ENCODE results near the gene CHST2. TPM values are rescaled to one million over a fixed set of nuclear protein-coding genes. Genes with fewer than 3 reads are reported as not detected.

CHST2 gene
- total RNA-seq, 4 donors from 2014 or later: 3.3 to 10.8 (median 10.2) TPM

- Histone ChIP-seq H3K9me3 (peaks cover 0 to 16% (median 11%) of the 10 kb centered on the region in 4 donors), H3K27me3 (no peaks in the 10 kb centered on the region), H3K4me3 (no peak overlapping the region), H3K36me3 (no peaks in the 10 kb centered on the region), H3K4me1 (no peaks in the 10 kb centered on the region), H3K27ac (replicated peaks in 1 of 4) (no peak overlapping the region)
- TF ChIP-seq POLR2AphosphoS5 (IDR thresholded peaks at IDR 0.05) (no peak), CTCF (IDR thresholded peaks at IDR 0.05) (no peak), POLR2A (IDR thresholded peaks at IDR 0.05; ENCODE audit: low read depth) (no peak), EP300 (IDR thresholded peaks at IDR 0.05) (no peak)
- 84% methylated on average over 5 of the region's 5 CpGs for WGBS
- DNase-seq (ENCODE audit: extremely low spot score): no peak
- intact Hi-C loops (cut with DNase I): no loop called here
Observed at GRCh38 chr3:143109861-143110260, 9.7 kb upstream of the CHST2 start.

GRCh38 chr3:143110371-143110770 lies 9.2 kb upstream of the CHST2 start:
- no peak for DNase-seq (ENCODE audit: extremely low spot score)
- no peaks in the 10 kb centered on the region for H3K4me1 ChIP-seq
- no peaks in the 10 kb centered on the region for H3K36me3 ChIP-seq
- intact Hi-C loops (cut with DNase I): no loop called here
- TF ChIP-seq EP300 (IDR thresholded peaks at IDR 0.05) (no peak), POLR2A (IDR thresholded peaks at IDR 0.05; ENCODE audit: low read depth) (no peak), POLR2AphosphoS5 (IDR thresholded peaks at IDR 0.05) (no peak), CTCF (IDR thresholded peaks at IDR 0.05) (no peak)
- H3K27ac ChIP-seq (replicated peaks in 1 of 4): no peak overlapping the region
- H3K4me3 ChIP-seq: no peak overlapping the region
- peaks cover 0 to 11% (median 6%) of the 10 kb centered on the region in 4 donors for H3K9me3 ChIP-seq
- WGBS: 94% methylated on average over 5 of the region's 5 CpGs
- no peaks in the 10 kb centered on the region for H3K27me3 ChIP-seq

GRCh38 chr3:143118630-143119008 lies 952 bp upstream of the CHST2 start:
- DNase-seq (ENCODE audit: extremely low spot score): peak; percentile 77
- H3K27me3 ChIP-seq: peaks cover 0 to 27% (median 3%) of the 10 kb centered on the region in 4 donors
- H3K9me3 ChIP-seq: no peaks in the 10 kb centered on the region
- H3K4me3 ChIP-seq: peak overlapping the region; percentile 67 to 85 (median 70)
- peaks cover 0 to 7% (median 3%) of the 10 kb centered on the region in 4 donors for H3K36me3 ChIP-seq
- peaks cover 10 to 31% (median 25%) of the 10 kb centered on the region in 4 donors for H3K4me1 ChIP-seq
- WGBS: 63% methylated on average over 13 of the region's 13 CpGs
- no peak for TF ChIP-seq POLR2A (IDR thresholded peaks at IDR 0.05; ENCODE audit: low read depth)
- no peak for TF ChIP-seq EP300 (IDR thresholded peaks at IDR 0.05)
- TF ChIP-seq POLR2AphosphoS5 (IDR thresholded peaks at IDR 0.05): no peak
- no peak for TF ChIP-seq CTCF (IDR thresholded peaks at IDR 0.05)
- no peak overlapping the region for H3K27ac ChIP-seq (replicated peaks in 1 of 4)
- intact Hi-C loops (cut with DNase I): no loop called here

- intact Hi-C loops (cut with DNase I): loop anchor here (2.0 to 10.0 kb wide), 2 partner anchors 525 to 555 kb away; no protein-coding TSS in a partner anchor
- Histone ChIP-seq H3K4me3 (peak overlapping the region; percentile 67 to 85 (median 70)), H3K27me3 (peaks cover 0 to 27% (median 3%) of the 10 kb centered on the region in 4 donors), H3K27ac (replicated peaks in 1 of 4) (peak overlapping the region; percentile 66 to 81 (median 74)), H3K4me1 (peaks cover 10 to 39% (median 28%) of the 10 kb centered on the region in 4 donors), H3K9me3 (no peaks in the 10 kb centered on the region), H3K36me3 (peaks cover 0 to 7% (median 3%) of the 10 kb centered on the region in 4 donors)
- DNase-seq (ENCODE audit: extremely low spot score): peak; percentile 75
- TF ChIP-seq CTCF (IDR thresholded peaks at IDR 0.05) (no peak), EP300 (IDR thresholded peaks at IDR 0.05) (no peak), POLR2A (IDR thresholded peaks at IDR 0.05; ENCODE audit: low read depth) (no peak)
- 1% methylated on average over 38 of the region's 85 CpGs for WGBS
Observed at GRCh38 chr3:143119974-143120715, 574 bp downstream of the CHST2 start.

Measured in esophagus muscularis mucosa (tissue), 4 donors.